ENCODE results near the gene SRGAP3.

The SRGAP3 gene

DNA sequence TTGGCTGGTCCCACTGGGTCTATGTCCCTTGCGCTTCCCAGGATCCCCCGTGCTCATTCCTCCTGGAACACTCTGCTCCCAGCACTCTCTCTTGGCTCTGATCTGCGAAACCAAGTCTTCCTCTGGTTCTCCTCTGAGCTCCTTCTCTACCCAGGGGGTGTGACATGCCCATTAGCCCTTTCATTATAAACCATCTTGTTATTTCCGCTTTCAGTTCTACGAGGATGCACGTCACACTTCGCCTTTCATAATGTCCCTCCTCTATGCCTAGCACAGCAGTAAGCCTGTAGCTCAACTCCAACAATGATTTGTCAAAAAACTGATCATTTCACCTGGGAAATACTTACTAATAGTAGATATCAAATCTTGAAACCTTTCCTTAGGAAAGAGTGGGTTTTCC is 234.2 kb downstream of the SRGAP3 start:
- no peak for DNase-seq (ENCODE audit: low spot score)

DNA sequence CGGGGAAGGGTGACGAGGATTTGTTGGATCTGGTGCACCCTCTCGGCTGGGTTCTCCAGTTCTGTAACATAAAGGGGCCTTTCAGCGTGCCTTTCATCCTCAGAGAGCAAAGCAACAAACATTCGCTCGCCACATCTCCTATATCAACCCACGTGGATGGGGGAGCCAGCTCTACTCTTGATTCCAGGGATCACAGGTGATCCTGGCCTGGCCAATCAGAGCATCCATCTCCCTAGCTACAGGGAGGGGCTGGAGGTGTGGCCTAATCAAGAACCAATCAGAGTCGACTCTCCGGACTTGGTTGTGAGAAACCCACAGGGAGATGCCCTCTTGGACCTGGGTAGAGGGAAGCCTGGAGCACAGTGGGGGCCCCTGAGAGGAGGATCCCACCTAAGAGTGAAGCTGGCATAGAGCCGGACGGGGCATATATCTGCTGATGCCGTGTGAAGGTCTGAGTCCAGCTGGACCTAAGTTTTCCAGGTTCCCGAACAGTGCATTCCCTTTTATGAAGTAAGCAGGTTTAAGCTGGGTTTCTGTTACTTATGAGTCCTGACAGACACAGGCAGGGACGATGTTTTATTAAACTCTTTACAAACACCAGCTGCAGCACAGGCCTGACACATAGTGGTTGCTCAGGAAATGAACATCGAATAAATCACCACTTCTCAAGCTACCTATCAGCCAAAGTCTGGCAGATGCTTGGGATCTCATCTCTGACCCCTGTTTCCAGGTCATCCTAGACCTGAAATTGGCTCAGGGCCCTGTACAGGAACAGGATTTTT is 235.5 kb downstream of the SRGAP3 start:
- no peak for DNase-seq (ENCODE audit: low spot score)

DNA sequence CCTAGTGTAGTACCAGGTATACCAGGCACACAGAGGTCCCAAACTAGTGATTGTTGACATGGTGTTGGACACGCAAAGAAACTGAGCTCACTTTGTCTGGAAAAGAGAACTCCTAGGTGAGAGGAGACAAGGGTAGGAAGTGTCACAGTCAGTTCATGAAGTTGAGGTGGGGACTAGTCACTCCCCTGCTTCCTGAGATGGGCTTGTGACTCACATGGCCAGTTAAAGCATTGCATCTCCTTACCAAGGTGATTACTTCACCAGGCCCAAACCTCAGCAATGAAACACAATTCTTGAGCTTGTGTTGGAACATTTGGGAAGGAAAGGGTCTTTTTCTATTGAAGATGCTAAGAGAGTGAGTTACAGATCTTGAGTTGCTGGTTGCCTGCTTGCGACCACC is 236.9 kb downstream of the SRGAP3 start:
- DNase-seq (ENCODE audit: low spot score): no peak

DNA sequence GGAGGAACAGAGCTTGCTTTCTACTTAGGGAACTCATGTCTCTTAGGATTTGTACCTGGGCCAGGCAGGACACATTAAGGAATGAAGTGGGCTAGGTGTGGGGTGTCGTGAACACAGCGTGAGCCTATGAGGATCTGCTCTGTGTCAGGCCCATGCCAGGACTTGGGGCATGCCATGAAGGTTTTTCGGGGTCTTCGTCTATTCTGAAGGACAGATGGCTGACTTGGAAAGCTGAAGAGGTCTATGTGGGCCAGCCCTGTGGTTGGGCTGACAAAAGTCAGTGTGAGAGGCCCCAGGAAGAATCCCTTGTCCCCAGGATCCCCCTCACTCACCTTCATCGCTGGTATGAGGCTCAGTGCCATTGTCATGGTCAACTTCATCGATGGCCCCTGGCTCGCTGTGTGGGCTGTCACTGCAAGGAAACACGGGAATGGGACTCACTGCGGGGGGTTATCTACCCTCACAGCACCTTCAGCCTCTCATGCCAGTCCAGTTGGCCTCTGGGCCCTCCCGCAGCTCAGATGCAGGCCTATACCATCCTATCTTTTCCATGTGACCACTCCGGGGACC is 239.4 kb downstream of the SRGAP3 start:
- no peak for DNase-seq (ENCODE audit: low spot score)

DNA sequence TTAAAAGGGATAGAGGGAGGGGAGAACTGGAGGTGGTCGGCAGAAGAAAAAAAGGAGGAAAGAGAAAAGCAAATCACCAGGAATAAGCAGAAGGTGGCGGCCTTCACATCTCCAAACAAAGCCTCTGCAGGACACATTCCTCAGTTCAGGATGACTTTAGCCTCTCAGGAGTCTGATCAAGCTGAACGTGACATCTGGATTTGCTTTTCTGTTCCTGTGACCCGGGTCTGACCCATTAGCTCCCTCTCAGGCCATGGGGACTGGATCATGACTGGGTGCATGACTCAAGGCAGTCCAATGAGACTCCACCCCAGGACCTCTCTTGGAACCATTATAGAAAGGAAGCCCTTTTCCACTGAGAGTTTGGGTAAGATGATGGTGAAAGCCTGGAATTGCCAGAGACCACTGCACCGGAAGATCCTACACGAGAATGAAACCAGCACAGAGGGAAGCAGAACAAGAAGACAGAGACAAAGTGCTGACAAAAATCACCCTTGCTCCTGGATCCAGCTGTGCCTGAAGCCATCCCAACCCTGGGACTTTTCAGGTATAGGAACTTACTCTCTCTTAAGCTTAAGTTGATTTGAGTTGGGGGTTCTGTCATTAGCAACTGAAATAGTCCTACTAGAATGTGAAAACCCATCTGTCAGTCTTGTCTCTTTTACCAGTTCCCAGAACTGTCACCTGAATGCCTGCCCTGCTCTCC is 240.7 kb downstream of the SRGAP3 start:
- no peak for DNase-seq (ENCODE audit: low spot score)

DNA sequence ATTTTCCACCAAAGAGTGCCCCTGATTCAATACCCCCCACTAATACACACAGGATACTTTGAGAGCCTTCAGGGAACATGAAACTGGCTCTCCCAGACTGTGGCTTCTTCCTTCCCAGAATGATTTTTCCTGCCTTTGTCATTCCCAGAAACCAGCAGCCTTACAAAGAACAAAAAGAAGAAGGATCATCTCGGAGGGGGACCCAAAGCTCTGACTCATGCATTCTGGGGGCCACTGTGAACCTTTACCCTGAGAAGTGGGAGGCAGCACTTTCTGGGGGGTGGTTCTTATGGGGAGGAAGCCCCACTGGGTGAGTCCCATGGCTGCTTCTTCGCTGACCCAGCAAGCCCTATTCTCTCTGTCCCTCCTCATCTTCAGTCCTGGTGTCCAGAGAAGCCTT is 241.5 kb downstream of the SRGAP3 start:
- DNase-seq (ENCODE audit: low spot score): no peak

DNA sequence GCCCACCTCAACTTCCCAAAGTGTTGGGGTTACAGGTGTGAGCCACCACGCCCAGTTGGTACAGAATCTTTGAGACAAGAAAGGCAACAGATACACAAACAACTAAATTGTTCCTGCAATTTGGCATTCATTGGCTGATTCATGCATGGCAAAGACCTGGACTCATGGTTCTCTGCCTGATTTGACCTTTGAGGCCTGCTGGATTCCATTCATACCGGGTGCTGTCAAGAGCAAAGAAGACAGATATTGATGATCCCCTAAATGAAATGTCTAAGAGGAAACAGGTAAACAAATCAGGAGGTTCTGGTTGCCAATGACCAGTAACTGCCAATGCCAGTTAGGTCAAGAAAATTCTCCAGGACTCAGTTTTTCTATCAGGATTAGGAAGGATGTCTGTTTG is 242.2 kb downstream of the SRGAP3 start:
- no peak for DNase-seq (ENCODE audit: low spot score)

DNA sequence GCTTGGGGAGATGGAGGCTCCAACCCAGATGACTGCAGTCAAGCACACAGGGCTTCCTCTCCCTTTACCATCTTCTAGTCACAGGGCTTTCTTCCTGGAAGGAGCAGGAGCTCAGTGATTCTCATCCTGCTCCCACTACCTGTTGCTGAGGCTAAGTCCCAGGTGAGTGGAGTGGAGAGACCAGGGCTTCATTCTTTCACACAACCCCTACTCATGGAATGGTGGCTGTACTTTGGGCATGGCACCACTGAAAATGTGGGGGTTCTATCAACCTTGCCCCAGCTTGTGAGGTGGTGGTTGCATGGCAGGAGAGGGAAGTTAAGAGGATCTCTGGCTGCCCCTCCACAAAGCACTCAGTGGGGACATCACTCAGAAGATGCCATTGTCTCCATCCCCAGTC is 249.4 kb downstream of the SRGAP3 start:
- no peak for DNase-seq (ENCODE audit: low spot score)

DNA sequence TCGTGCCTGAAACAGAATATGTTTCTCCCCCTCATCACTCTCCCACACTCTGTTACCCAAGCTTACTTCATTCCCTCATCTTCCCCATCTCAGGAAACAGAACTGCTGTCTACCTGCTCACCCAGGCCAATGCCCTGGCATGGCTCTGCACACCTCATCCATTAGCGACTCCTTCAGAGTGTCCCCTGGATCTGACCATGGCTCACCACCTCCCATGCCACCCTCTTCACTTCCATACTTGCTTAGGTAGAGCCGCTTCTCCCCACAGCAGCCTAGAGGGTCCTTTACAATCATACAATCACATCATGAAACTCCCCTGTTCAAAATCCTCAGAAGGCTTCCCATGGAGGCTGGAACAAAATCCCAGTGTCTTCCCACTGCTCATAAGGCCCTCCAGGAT is 252.3 kb downstream of the SRGAP3 start:
- DNase-seq (ENCODE audit: low spot score): no peak

DNA sequence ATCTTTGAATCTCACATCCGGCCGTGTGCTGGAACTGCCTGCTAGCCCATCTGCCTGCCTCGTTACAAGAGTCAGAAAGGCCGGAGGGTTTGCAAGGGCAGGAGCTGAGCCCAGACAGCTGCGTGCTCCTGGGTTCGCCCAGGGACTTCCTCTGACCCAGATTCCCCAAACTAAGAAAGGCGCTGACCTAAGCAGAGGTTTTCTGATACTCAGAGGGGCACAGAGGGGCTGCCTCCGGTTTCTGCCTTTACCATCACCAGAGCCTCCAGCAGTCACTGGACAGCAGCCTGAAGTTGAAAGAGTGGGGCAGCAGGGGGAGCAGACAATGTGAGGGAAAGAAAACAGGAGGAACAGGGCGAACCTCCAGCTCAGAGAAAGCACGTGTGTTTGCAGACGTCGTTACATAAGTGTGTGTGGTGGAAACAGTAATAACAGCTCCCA is 252.7 kb downstream of the SRGAP3 start:
- DNase-seq (ENCODE audit: low spot score): peak; percentile 63

DNA sequence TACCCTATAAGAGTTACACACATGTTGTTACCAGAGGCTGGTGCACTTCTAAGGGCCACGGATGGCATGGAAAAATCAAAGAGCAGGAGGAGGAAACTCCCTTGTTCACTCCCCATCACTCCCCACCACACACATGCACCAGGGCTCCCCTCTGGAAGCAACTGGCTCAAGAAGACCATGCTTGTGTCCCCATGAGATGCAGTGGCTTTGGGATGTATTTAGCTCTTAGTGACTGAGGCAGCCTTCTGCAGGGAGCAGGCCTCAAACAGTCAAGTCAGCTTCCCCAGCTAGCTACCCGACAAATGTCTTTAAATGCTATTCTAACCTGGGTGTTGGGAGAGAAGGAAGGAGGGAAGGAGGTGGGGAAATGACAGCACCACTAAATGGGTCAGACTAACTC is 253.2 kb downstream of the SRGAP3 start:
- DNase-seq (ENCODE audit: low spot score): no peak

DNA sequence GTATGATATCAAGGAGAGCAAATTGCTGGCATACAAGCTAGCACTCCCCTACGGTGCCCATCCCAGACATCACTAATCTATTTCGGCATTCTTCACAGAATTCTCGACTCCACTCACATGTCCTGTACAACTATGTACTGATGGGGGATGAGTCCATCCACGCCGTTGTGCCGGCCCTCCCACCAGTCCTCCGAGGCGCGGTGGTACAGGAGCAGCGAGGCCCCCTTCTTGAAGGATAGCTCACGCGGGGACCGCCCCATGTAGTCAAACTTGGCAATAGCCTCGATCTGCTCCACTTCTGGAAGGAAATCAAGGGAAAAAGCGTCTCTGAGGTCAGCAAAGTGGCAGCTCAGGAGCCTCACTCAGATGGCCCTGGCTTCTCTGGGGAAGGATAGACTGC is 255.2 kb downstream of the SRGAP3 start:
- DNase-seq (ENCODE audit: low spot score): no peak

DNA sequence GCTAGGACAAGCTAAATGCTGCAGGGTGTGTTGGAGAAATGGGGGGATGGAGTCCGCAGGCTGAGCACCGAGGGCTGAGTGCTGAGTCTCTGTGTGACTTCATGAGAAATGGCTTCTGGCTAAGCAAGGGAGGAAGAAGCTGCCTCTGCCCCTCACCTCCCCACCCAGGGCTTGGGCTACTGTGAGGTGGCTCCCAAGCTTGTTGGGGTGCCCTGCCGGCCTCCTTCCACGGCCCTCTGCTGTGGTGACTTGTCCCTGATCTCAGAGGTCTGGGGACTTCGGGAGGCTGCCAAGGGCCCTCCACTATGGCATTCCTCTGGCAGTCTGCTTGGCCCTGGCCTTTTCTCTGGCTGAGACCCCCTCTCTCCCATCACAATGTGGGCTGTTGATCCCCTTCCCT is 256.1 kb downstream of the SRGAP3 start:
- DNase-seq (ENCODE audit: low spot score): no peak

DNA sequence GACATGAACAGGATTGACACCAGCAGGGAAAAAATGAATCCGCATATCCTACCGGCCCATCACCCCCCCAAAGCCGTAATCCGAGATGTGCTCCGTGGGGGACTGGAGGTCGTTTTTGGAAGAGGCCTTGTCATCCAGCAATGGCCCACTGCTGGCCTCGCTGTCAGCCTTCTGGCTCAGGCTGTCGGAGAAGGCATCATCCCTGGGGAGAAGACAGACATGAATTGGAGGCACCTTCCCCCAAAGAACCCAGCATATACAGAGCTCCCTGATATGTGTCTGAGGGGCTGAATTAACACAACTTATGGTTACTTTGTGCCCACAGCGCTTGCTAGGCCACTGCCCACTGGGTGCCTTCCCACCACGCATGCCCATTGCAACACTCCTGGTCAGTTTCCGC is 256.6 kb downstream of the SRGAP3 start:
- no peak for DNase-seq (ENCODE audit: low spot score)

DNA sequence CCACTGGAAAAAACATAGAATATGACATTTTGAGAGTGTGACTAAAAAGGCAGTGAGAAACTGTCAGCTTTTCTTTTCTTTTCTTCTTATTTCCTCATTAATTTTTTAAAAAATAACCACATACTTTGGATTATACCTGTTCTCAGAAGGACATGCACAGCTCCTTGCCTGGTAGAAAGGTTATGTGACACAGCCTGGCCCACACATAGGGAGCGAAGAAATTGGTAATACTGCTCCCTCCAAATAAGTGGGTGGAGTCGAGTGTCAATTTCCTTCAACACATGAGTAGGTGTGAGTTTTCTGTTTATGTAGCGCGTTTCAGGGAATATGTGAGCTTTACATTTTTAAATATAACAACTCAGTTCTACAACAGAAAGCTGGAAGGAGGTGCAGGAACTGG is 257.2 kb downstream of the SRGAP3 start:
- DNase-seq (ENCODE audit: low spot score): no peak

DNA sequence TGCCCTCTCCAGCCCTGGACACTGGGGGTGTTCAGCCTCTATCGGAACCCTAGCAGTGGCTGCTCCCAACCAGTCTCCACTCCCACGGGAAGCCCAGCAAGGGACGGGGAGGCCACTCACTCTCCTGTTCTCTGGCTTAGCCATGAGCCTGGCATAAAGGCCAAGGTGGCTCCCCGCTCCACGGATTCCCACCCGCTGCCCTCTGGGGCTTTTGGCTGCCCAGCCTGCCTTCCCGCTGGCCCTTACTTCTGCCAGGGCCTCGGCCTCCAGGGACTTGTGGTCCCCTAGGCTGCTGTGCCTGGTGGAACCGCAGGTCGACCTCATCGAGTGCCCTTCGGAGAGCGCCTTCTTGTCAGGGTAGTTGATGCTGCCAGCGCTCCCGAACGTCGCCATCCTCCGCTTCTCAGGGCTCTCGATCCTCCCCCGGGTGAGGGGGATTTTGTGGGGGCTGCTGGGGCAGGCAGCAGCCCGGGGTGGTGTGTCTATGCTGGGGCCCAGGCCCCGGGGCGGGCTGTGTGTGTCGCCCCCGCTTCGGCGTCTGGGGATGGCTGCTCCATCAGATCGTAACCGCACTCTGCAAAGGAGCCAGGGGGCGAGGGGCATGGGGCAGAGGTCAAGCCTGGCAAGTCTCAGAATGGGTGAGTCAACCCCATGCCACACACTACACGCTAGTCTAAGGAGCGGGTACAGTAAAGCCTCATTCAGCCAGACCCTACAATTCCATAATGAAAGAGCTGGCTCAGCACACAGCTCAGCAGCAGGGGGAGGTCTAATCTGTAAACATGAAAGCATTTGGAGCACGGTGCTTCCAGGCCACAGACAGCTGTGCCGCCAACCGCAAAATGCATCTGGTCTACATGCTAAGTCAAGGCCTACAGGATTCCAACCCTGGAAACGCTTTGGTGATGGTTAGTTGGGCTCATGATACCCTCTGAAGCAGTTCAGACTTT is 258.9 kb downstream of the SRGAP3 start:
- no peak for DNase-seq (ENCODE audit: low spot score)

DNA sequence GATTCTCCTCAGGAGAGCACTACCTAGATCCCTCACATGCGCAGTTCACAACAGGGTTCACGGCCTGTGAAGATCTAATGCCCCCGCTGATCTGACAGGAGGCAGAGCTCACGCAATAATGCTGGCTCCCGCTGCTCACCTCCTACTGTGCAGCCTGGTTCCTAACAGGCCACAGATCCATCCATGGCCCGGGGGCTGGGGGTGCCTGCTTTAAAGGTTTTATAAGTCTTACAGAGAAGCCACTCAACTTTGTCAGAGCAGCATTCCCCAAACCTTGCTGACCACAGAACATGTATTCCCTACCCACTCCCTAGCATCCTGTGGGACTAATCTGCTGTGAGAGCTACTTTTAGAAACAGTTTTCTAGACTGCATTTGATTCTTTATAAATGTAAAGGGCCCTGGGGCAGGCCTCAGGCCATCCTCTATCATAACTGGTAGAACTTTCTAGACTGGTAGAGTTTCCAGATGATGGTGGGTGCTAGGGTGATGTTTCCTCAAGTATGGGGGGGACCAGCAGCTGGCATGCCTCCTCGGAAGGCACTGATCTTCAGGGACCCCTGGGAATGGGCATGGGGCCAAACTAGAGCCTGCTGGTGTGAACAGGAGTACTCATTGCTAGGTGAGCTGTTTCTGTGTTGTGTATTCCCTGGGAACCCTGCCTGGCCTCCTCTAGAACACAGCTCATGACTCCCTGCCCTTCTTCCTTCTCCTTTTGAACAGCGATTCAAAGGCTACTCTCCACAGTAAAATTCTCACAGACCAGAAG is 260.5 kb downstream of the SRGAP3 start:
- no peak for DNase-seq (ENCODE audit: low spot score)

DNA sequence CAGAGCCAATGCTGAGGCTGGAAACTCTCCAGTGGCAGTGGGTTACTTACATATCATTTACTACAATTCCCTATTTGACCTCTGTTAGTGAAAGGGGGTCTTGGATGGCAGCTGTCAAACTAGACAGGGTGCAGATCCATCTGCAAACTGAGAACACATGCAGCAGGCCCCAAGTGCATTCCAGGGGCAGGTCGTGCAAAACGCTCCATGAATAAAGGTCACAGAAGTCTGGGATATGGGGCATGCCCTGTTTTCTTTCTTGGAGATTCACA is 261.1 kb downstream of the SRGAP3 start:
- DNase-seq (ENCODE audit: low spot score): no peak

DNA sequence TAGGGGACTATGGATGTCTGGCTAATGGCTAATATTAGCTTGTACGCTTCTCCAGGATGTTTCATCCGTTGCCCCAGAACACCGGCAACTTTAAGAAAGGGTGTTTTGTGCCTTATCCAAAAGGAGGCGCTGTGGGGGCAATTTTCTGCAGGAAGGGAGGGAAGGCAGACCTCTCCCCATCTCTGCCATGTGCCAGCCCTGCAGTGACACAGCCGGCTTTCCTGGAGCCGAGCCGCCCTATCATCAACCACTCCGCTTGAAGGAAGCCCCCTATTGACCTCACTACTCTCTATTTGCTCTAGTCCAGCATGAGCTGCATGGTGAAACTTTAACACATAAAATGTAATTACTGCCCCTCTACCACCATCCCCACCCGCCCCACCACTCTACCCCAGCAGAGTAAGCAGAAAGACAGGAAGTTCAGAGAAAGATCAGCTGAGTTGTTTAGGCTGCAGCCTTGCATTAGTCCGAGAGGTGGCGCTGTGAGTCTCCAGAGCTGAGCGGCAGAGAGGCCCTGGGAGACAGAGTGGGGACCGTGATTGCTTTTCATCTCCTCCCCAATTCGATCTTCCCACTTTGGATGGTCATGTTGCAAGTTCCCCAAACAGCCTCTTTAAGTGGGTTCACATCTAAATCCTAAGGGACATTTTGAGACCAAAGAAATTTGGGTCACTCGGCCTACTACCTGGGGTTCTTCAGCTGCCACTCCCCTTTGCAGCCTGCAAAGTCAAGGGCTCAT is 261.6 kb downstream of the SRGAP3 start:
- peak; percentile 60 for DNase-seq (ENCODE audit: low spot score)

DNA sequence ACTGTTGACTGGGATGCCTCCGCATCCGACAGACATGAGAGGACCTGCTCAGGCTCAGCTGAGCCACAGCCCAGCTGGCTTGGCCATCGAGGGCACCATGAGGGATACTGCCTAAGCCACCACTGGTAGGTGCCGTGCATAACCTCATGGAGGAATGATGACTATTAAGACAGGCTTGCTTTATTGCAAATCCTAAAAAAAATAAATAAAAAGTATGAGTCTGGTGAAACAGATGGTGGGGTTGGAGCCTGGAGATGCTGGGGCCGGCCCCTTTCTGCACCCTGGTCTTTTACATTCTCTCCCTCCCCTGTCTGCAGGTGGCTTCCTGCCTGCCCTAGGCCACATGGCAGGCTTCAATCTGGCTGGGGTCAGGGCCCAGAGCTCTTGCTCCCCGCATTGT is 262.2 kb downstream of the SRGAP3 start:
- DNase-seq (ENCODE audit: low spot score): no peak

DNA sequence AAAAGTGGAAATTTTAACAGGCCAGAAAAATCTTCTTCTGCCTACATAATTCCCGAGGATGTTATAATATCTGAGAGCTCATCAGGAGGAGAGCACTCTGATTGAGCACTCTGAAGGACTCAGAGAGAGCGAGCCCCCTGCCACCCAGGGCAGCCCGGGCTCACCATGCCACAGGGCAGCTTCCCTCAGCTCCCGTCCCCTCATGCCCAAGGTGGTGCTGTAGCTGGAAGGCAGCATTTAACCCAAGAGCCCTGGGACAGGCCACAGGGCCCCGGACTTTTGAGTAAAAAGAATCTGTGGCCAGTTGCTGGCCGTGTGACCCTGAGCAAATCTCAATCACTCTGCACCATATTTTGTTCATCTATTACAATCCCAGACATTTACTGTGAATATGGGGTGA is 262.7 kb downstream of the SRGAP3 start:
- no peak for DNase-seq (ENCODE audit: low spot score)

Data from globus pallidus (tissue), 1 donor.